Stimulated activated naive B cell treated with anti-CD40 and anti-IgM and Interleukin-4, amounts not matched to agents 10 μg/mL and 1 μg/mL and 100 μg/mL, for 72 hours (primary cell): ENCODE data around the gene SLC35G3.
A peak's percentile ranks its signal among the peaks of the same experiment; 100 is the strongest.
"Not testable (repeated sequence)": the region's sequence is repeated elsewhere in the genome, so short reads cannot be mapped to it uniquely, and the experiment has no call there.

Experiments used
- ATAC-seq, 2 donors: fragments of 150-1000 bp; cut with Tn5 transposase; replicated peaks; 2 replicates each; pipeline ENCODE4 v1.10.0; 2021; ENCODE audit warnings: moderate library complexity in 1 of 2
- DNase-seq: peaks from one replicate; pipeline ENCODE4 v3.0.0; 2021
- H3K27ac Mint-ChIP-seq: one replicate; pipeline ENCODE4 v1.8.0; 2022; ENCODE audit warnings: mild to moderate bottlenecking, mixed read lengths
- H3K27me3 Mint-ChIP-seq, 2 donors: one replicate each; pipeline ENCODE4 v1.8.0; 2022; ENCODE audit warnings: mixed read lengths in 2 of 2
- H3K36me3 Mint-ChIP-seq, 2 donors: one replicate each; pipeline ENCODE4 v1.8.0; 2022; ENCODE audit warnings: mixed read lengths in 2 of 2, mild to moderate bottlenecking in 1 of 2
- H3K4me1 Mint-ChIP-seq, 2 donors: one replicate each; pipeline ENCODE4 v1.8.0; 2022; ENCODE audit warnings: mixed read lengths in 2 of 2, mild to moderate bottlenecking in 1 of 2
- H3K4me3 Mint-ChIP-seq, 2 donors: one replicate each; pipeline ENCODE4 v1.8.0; 2022; ENCODE audit warnings: mild to moderate bottlenecking in 2 of 2, mixed read lengths in 2 of 2, moderate library complexity in 1 of 2
- H3K9me3 Mint-ChIP-seq, 2 donors: one replicate each; pipeline ENCODE4 v1.8.0; 2022; ENCODE audit warnings: mixed read lengths in 2 of 2, mild to moderate bottlenecking in 1 of 2

SLC35G3 gene

DNA sequence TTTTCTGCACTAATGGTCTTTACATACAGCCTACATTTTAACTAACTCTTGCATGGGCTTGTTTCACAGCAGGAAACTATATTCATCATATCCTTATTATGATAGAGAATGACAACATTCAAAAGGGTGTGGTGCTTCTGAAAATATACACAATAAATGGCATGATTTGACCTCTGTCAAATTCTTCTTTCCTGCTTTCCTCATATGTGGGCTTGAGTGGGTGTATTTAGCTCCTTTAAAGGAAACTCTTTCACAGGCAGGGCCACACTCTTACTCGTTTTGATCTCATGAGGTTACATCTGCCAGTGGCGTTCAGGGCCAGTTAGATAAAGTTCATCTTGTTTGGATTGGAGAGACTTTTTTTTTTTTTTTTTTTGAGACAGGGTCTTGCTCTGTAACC is 6.1 kb downstream of the SLC35G3 start:
- peaks cover 8 to 18% of the 10 kb centered on the region in 2 donors for H3K4me1 Mint-ChIP-seq
- peaks cover 19 to 57% of the 10 kb centered on the region in 2 donors for H3K27me3 Mint-ChIP-seq
- no peaks in the 10 kb centered on the region for H3K9me3 Mint-ChIP-seq
- DNase-seq (no peak), ATAC-seq (peak; percentile 17 to 47)
- no peak overlapping the region for H3K4me3 Mint-ChIP-seq
- no peak overlapping the region for H3K27ac Mint-ChIP-seq
- no peaks in the 10 kb centered on the region for H3K36me3 Mint-ChIP-seq

DNA sequence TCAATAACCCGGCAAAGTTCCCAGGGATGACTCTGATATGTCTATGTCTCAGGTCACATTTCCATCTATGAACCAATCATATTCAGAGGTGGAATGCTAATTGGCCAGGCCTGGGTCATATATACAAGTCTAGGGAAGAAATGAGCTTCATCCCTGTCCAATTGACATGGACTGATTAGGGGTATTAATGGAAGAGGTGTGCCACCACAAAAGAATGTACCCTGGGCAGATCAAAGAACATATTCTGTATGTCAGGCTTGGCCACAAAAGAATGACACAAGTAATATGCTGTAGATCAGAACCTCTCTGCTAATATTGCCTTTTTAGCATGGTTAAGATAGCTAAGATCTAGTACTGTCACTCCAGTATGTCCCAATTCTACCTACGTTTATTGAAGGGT is 6.7 kb downstream of the SLC35G3 start:
- Mint-ChIP-seq H3K4me1 (peaks cover 13 to 18% of the 10 kb centered on the region in 2 donors), H3K9me3 (no peaks in the 10 kb centered on the region), H3K4me3 (no peak overlapping the region), H3K36me3 (no peaks in the 10 kb centered on the region), H3K27ac (no peak overlapping the region), H3K27me3 (peaks cover 21 to 60% of the 10 kb centered on the region in 2 donors)
- DNase-seq: no peak
- ATAC-seq: no peak

DNA sequence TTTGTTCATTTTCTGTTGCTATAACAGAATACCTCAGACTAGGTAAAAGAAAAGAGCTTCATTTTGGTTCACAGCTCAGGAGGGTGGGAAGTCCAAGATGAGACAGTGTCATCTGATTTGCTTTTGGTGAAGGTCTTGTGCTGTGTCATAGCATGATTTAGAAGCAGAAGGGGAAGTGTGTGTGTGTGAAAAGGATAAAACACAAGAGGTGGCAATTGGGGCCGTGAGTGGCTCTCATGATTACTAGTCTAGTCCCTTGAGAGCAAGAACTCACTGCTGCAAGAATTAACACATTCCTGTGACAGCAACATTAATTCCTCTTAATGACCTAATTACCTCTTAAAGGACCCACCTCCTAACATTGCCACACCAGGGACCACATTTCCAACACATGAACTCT is 8.3 kb downstream of the SLC35G3 start:
- H3K27me3 Mint-ChIP-seq: peaks cover 19 to 55% of the 10 kb centered on the region in 2 donors
- H3K36me3 Mint-ChIP-seq: no peaks in the 10 kb centered on the region
- H3K27ac Mint-ChIP-seq: no peak overlapping the region
- peaks cover 13 to 18% of the 10 kb centered on the region in 2 donors for H3K4me1 Mint-ChIP-seq
- ATAC-seq (peak; percentile 88 to 94), DNase-seq (peak; percentile 13)
- H3K9me3 Mint-ChIP-seq: no peaks in the 10 kb centered on the region
- no peak overlapping the region for H3K4me3 Mint-ChIP-seq

DNA sequence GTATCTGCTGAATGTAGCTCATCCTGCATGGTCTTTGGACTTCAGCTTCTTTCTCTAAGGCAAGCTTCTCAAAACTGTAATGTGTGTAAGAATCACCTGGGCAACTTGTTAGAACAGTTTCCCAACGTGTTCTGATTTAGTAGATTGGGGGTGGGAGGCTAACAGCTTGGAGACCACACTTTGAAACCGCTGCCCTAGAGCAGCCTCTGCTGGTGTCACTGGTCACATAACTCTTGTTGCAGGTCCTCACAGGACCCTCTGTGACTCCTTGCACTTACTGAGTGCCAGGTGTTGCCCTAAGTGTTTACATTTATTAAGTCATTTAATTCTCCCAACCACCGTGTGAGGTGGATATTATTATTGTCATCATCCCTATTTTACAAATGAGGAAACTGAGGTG is 9.9 kb downstream of the SLC35G3 start:
- DNase-seq (no peak), ATAC-seq (no peak)
- no peak overlapping the region for H3K4me3 Mint-ChIP-seq
- peaks cover 0 to 2% of the 10 kb centered on the region in 2 donors for H3K9me3 Mint-ChIP-seq
- H3K36me3 Mint-ChIP-seq: no peaks in the 10 kb centered on the region
- peaks cover 13 to 18% of the 10 kb centered on the region in 2 donors for H3K4me1 Mint-ChIP-seq
- peaks cover 19 to 55% of the 10 kb centered on the region in 2 donors for H3K27me3 Mint-ChIP-seq
- H3K27ac Mint-ChIP-seq: no peak overlapping the region

DNA sequence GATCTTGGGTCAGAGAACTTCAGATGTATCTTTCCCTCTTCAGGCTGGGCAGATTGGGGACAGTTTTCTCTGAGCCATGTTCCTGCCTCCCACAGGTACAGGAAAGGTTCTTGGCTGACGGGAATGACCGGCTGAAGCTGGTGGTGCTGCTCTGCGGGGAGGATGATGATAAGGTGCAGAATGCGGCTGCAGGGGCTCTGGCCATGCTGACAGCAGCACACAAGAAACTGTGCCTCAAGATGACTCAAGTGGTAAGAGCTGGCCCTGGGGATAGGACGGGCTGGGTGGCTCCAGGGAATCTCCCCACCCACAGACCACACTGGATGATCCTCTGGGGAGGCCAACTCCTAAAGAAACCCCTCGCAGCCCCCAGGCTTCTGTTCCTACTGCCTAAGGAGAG is 10.9 kb downstream of the SLC35G3 start:
- ATAC-seq: peak; percentile 26 to 39
- H3K4me1 Mint-ChIP-seq: peaks cover 13 to 18% of the 10 kb centered on the region in 2 donors
- no peak overlapping the region for H3K27ac Mint-ChIP-seq
- no peak for DNase-seq
- peaks cover 0 to 4% of the 10 kb centered on the region in 2 donors for H3K9me3 Mint-ChIP-seq
- H3K4me3 Mint-ChIP-seq: no peak overlapping the region
- peaks cover 19 to 55% of the 10 kb centered on the region in 2 donors for H3K27me3 Mint-ChIP-seq
- no peaks in the 10 kb centered on the region for H3K36me3 Mint-ChIP-seq

DNA sequence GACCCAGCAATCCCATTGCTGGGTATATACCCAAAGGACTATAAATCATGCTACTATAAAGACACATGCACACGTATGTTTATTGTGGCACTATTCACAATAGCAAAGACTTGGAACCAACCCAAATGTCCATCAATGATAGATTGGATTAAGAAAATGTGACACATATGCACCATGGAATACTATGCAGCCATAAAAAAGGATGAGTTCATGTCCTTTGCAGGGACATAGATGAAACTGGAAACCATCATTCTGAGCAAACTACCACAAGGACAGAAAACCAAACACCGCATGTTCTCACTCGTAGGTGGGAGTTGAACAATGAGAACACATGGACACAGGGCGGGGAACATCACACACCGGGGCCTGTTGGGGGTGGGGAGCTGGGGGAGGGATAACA is 14.8 kb downstream of the SLC35G3 start:
- DNase-seq, H3K27ac Mint-ChIP-seq, H3K9me3 Mint-ChIP-seq, H3K4me3 Mint-ChIP-seq, H3K36me3 Mint-ChIP-seq, H3K4me1 Mint-ChIP-seq, ATAC-seq: not testable (repeated sequence)
- peaks cover 16 to 34% of the 10 kb centered on the region in 2 donors for H3K27me3 Mint-ChIP-seq

DNA sequence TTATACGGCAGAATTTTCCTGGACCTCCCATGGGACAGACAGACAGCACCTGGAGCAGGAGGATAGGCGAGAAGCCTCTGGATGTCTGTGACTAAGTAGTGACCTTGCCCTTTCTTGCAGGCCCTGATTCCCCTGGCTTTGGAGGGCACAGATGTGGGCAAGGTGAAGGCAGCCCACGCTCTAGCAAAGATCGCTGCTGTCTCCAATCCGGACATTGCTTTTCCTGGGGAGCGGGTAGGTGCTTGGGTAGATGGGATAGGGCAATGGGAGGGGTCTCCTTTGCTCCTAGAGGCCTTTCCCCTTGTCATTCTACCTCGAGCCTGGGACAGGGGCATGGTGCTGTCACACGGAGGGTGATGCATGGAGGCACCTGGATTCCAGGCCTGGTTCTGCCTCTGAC is 17.3 kb downstream of the SLC35G3 start:
- no peak for DNase-seq
- Mint-ChIP-seq H3K27ac (no peak overlapping the region), H3K4me3 (no peak overlapping the region), H3K36me3 (no peaks in the 10 kb centered on the region), H3K4me1 (no peaks in the 10 kb centered on the region), H3K9me3 (peaks cover 0 to 4% of the 10 kb centered on the region in 2 donors), H3K27me3 (peaks cover 4 to 17% of the 10 kb centered on the region in 2 donors)
- no peak for ATAC-seq

DNA sequence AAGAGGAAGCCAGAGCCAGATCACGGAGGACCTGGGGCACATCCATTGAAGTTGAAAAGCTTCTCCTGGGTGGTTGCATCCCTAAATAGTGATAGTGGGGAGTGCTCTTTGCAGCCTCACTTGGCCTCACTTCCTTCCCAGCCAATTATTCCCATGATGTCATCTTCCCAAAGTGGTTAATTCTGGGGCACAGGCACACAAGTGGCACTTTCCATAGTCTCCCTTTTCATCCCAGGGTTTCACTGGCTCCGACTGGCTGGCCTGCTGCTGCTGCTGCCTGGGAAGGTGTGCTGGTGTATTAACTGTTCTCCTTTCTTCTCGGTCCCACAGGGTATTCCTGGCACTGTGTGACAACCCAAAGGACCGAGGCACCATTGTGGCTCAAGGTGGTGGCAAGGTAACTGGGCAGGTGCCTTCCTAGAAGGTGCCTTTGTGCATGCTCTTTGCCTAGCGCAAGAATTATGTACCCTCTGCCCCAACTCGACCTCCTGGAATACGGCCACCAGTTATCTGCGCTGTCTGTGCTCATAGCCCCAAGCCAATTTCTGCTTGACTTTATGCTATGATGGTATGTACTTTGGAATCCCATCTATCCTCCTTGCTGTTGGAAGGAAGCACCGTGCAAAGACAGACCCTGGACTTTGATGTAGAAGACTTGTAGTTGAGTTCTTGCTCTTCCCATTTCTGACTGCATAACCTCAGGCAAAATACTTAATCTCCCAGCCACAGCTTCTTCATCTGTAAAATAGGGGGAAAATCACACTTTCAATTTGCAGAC is 18.4 kb downstream of the SLC35G3 start:
- no peak for ATAC-seq
- no peak overlapping the region for H3K27ac Mint-ChIP-seq
- H3K36me3 Mint-ChIP-seq: no peaks in the 10 kb centered on the region
- H3K4me1 Mint-ChIP-seq: no peaks in the 10 kb centered on the region
- peaks cover 4 to 17% of the 10 kb centered on the region in 2 donors for H3K27me3 Mint-ChIP-seq
- no peak for DNase-seq
- no peak overlapping the region for H3K4me3 Mint-ChIP-seq
- peaks cover 0 to 4% of the 10 kb centered on the region in 2 donors for H3K9me3 Mint-ChIP-seq

DNA sequence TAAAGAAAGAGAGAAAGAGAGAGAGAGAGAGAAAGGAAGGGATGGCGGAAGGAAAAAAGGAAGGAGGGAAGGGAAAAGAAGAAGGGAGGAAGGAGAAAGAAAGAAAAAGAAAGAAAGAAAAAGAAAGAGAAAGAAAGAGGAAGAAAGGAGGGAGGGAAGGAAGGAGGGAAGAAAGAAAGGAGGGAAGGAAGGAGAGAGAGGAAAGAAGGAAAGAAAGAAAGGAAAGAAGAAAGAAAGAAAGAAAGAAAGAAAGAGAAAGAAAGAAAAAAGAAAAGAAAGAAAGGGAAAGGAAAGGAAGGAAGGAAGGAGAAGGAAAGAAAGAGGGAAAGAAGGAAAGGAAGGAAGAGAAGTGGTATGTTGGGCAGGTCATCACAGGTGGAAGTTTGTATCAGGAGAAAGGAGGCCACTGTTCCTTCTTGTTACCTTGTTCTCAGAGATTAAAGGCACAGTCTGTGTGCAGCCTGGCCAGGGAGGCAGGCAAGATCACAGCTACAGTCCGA is 19.3 kb downstream of the SLC35G3 start:
- H3K27me3 Mint-ChIP-seq: peaks cover 8 to 11% of the 10 kb centered on the region in 2 donors
- H3K4me3 Mint-ChIP-seq: no peak overlapping the region
- H3K27ac Mint-ChIP-seq: no peak overlapping the region
- H3K4me1 Mint-ChIP-seq: no peaks in the 10 kb centered on the region
- DNase-seq (no peak), ATAC-seq (no peak)
- peaks cover 0 to 4% of the 10 kb centered on the region in 2 donors for H3K9me3 Mint-ChIP-seq
- H3K36me3 Mint-ChIP-seq: no peaks in the 10 kb centered on the region

DNA sequence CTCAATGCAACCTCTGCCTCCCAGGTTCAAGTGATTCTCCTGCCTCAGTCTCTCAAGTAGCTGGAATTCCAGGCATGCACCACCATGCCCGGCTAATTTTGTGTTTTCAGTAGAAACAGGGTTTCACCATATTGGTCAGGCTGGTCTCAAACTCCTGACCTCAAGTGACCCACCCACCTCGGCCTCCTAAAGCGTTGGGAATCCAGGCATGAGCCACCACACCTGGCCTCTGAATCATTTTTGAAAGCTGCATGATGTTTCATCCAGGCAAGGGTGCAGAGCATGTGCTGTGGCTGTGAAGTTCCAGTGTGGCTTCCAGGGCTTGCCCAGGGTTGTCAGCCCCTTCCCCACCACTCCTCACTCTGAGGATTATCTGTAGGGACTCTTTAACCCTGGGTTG is 21.9 kb downstream of the SLC35G3 start:
- H3K4me3 Mint-ChIP-seq, H3K27ac Mint-ChIP-seq, DNase-seq, ATAC-seq, H3K4me1 Mint-ChIP-seq, H3K36me3 Mint-ChIP-seq, H3K9me3 Mint-ChIP-seq: not testable (repeated sequence)
- peaks cover 20 to 21% of the 10 kb centered on the region in 2 donors for H3K27me3 Mint-ChIP-seq

DNA sequence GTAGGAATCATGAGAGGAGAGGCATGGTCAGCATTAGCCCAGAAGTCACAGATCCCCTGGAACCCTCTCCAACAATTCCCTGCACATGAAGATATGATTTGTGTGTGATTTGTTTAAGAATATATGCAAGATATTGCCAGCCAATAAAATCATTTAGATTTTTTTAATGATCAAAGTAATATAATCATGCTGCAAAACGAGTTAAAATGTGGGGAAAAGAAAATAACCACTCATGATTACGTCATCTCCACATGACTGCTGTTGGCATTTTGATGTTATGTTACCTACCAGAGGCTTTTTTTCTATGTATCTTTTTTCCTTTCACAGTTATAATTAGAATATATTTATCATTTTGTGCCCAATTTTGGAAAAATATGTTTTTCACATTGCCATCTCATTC is 22.4 kb downstream of the SLC35G3 start:
- DNase-seq (no peak), ATAC-seq (no peak)
- no peak overlapping the region for H3K4me3 Mint-ChIP-seq
- no peaks in the 10 kb centered on the region for H3K36me3 Mint-ChIP-seq
- H3K27me3 Mint-ChIP-seq: peaks cover 20 to 21% of the 10 kb centered on the region in 2 donors
- no peaks in the 10 kb centered on the region for H3K9me3 Mint-ChIP-seq
- no peak overlapping the region for H3K27ac Mint-ChIP-seq
- H3K4me1 Mint-ChIP-seq: no peaks in the 10 kb centered on the region

DNA sequence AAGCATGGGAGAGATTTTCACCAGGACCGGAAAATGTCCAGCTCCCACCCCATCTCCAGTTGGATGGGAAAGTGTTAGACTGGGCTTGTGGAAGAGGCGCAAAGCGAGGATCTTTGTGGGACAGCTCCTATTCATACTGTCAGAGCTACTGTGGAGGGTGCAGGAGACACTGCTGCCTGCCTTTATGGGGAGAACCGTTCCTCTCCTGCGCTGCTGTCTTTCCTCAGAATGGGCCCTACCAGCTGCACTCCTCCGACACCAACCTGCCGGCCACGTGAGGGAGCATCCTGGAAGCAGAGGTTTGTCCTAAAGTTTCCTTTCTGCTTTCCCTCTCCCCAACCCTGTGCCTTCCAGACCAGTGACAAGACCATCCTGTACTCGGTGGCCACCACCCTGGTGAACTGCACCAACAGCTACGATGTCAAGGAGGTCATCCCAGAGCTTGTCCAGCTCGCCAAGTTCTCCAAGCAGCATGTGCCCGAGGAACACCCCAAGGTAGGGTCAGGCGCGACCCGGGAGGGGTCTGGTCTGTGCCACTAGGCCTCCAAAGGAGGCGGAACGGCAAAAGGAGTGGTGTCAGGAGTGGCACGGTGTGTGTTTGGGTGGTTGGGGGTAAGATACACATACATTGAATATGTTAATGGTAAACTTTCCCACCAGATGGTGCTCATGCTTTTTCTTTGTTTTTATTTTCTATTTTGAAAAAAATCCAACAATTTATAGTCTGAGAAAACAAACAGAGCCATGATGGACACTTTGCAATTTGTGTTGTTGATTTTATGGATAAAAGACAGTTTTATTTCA is 23.0 kb downstream of the SLC35G3 start:
- no peak for DNase-seq
- Mint-ChIP-seq H3K27ac (no peak overlapping the region), H3K9me3 (no peaks in the 10 kb centered on the region), H3K27me3 (peaks cover 20 to 24% of the 10 kb centered on the region in 2 donors), H3K4me1 (no peaks in the 10 kb centered on the region), H3K4me3 (no peak overlapping the region), H3K36me3 (no peaks in the 10 kb centered on the region)
- ATAC-seq: no peak

DNA sequence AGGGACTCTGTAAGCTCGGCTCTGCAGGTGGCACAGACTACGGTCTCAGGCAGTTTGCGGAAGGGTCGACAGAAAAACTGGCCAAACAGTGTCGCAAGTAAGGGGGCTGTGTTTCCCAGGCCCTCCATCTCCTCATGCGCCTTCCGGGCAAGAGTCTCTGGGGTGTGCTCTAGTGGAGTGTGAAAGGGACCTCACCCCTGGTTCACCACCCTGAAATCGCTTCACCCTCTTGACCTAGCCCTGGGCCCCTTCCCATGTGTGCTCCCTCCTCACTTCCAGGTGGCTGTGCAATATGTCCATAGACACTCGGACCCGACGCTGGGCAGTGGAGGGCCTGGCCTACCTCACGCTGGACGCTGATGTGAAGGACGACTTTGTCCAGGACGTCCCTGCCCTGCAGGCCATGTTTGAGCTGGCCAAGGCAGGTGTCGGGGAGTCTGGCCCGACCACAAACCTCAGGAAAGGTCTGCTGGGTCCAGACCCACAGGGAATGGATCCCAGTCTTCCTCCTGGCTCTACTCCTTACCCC is 24.3 kb downstream of the SLC35G3 start:
- H3K27me3 Mint-ChIP-seq: peaks cover 26 to 31% of the 10 kb centered on the region in 2 donors
- no peaks in the 10 kb centered on the region for H3K4me1 Mint-ChIP-seq
- no peaks in the 10 kb centered on the region for H3K9me3 Mint-ChIP-seq
- ATAC-seq (no peak), DNase-seq (no peak)
- H3K27ac Mint-ChIP-seq: no peak overlapping the region
- H3K36me3 Mint-ChIP-seq: no peaks in the 10 kb centered on the region
- H3K4me3 Mint-ChIP-seq: no peak overlapping the region

DNA sequence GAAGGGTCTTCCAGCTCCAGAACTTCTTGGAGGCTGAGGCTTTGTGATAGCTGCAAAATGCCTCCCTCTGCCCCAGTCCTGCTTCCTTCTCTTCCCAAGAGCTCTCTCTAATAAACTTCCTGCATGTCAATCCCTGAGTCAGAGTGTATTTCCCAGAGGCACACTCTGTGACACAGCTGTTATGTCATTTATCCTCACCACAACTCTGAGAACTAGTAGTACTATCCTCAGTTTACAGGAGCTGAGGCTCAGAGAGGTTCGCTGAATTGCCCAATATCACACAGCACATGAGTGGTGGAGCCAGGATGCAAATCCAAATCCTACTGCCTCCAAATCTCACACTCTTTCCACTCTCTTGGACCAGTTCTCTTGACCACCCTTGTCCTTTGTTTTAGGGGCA is 26.5 kb downstream of the SLC35G3 start:
- no peak for ATAC-seq
- no peaks in the 10 kb centered on the region for H3K9me3 Mint-ChIP-seq
- H3K4me1 Mint-ChIP-seq: no peaks in the 10 kb centered on the region
- peaks cover 34 to 40% of the 10 kb centered on the region in 2 donors for H3K27me3 Mint-ChIP-seq
- H3K36me3 Mint-ChIP-seq: no peaks in the 10 kb centered on the region
- no peak overlapping the region for H3K4me3 Mint-ChIP-seq
- no peak for DNase-seq
- no peak overlapping the region for H3K27ac Mint-ChIP-seq
